Smooth muscle cell (in vitro differentiated cells): ENCODE measurements around the gene MYBPHL. TPM values are rescaled to one million over a fixed set of nuclear protein-coding genes. Genes with fewer than 3 reads are reported as not detected.
A peak's percentile ranks its signal among the peaks of the same experiment; 100 is the strongest.

Experiments used
- DNase-seq: peaks from one replicate; lab custom pipeline; 2025; ENCODE audit not compliant: unreplicated experiment; lab: John Stamatoyannopoulos, UW
- H2AFZ ChIP-seq: fragments of 200-600 bp; sonication (generic); 2 replicates; pipeline ENCODE4 v1.6.0; 2016; ENCODE audit warnings: antibody characterized with exemption, low read depth, mild to moderate bottlenecking
- H3F3A ChIP-seq: fragments of 200-600 bp; sonication (generic); 2 replicates; pipeline ENCODE4 v1.6.0; 2017; ENCODE audit warnings: antibody characterized with exemption, low read depth
- H3K27ac ChIP-seq: fragments of 200-600 bp; sonication (generic); 2 replicates; pipeline ENCODE4 v1.5.1; 2016; ENCODE audit warnings: low read depth, mild to moderate bottlenecking
- H3K27me3 ChIP-seq: fragments of 200-600 bp; sonication (generic); 2 replicates; pipeline ENCODE4 v1.6.1; 2016; ENCODE audit warnings: low read depth, mild to moderate bottlenecking
- H3K36me3 ChIP-seq: fragments of 200-600 bp; sonication (generic); 2 replicates; pipeline ENCODE4 v1.5.1; 2016; ENCODE audit warnings: low read depth
- H3K4me1 ChIP-seq: fragments of 200-600 bp; sonication (generic); 2 replicates; pipeline ENCODE4 v1.5.1; 2016; ENCODE audit warnings: low read depth
- H3K4me2 ChIP-seq: fragments of 200-600 bp; sonication (generic); 2 replicates; pipeline ENCODE4 v1.6.0; 2016; ENCODE audit warnings: mild to moderate bottlenecking
- H3K4me3 ChIP-seq: fragments of 200-600 bp; sonication (generic); 2 replicates; pipeline ENCODE4 v1.5.1; 2016; ENCODE audit warnings: mild to moderate bottlenecking
- H3K79me2 ChIP-seq: fragments of 200-600 bp; sonication (generic); 2 replicates; pipeline ENCODE4 v1.6.0; 2016; ENCODE audit warnings: low read depth, mild to moderate bottlenecking
- H3K9ac ChIP-seq: fragments of 200-600 bp; sonication (generic); 2 replicates; pipeline ENCODE4 v1.6.0; 2016; ENCODE audit warnings: low read depth
- H3K9me3 ChIP-seq: fragments of 200-600 bp; sonication (generic); replicated peaks from 2 replicates; pipeline ENCODE4 v1.5.1; 2016; ENCODE audit warnings: low read depth
- H4K20me1 ChIP-seq: fragments of 200-600 bp; sonication (generic); 2 replicates; pipeline ENCODE4 v1.6.0; 2016; ENCODE audit warnings: low read depth
- WGBS: methylation state at CpG from one replicate; pipeline ENCODE4 v1.1.7; 2016; ENCODE audit warnings: low lambda C conversion rate; 5-methylcytosine and 5-hydroxymethylcytosine counted together
- polyA plus RNA-seq: library from polyadenylated mRNA; unstranded; fragments of >200 nt; fragmentation: Nextera tagmentation; extraction: Ambion mirVana; gene quantifications from 2 replicates; pipeline ENCODE4 v1.2.1, GENCODE V29; 2016
- total RNA-seq: library from RNA; depleted of rRNA; stranded (reverse); fragments of >200 nt; gene quantifications from 2 replicates; pipeline ENCODE4 v1.2.3, GENCODE V29; 2014
- TF ChIP-seq, protein P1 (sequence below): fragments of 200-600 bp; sonication (generic); IDR thresholded peaks from 2 replicates; pipeline ENCODE4 v1.5.1; 2017; ENCODE audit warnings: borderline replicate concordance, mild to moderate bottlenecking, antibody characterized with exemption; ENCODE audit not compliant: insufficient read depth, poor library complexity, severe bottlenecking

The MYBPHL gene
- total and polyA plus RNA-seq, 2 experiments from 2014 or later = not detected

DNA sequence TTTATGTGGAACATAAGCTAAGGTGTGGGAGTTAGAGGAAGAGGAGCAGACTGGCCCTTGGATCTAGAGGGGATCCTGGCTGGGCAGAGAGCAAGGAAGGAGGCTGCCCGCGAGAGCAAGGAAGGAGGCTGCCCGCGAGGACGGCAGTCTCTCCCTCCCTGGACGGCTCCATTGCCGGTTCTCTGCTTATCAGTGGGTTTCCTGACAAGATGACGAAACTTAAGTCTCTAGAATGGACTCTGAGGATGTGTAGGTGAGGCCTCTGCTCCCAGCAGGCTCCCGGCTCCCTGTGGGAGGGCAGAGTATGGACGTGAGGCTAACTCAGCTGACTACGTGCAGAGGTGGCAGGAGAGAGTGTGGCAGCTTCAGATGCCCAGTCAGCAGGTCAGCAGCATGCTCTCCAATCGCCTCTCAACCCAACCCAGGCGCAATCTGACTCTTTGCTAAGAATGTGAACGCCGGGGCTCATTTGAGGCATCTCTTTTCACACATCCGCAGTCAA lies 6.1 kb downstream of the MYBPHL start:
- no peaks in the 10 kb centered on the region for H4K20me1 ChIP-seq
- no peak overlapping the region for H3K27ac ChIP-seq
- TF ChIP-seq, protein P1, sequence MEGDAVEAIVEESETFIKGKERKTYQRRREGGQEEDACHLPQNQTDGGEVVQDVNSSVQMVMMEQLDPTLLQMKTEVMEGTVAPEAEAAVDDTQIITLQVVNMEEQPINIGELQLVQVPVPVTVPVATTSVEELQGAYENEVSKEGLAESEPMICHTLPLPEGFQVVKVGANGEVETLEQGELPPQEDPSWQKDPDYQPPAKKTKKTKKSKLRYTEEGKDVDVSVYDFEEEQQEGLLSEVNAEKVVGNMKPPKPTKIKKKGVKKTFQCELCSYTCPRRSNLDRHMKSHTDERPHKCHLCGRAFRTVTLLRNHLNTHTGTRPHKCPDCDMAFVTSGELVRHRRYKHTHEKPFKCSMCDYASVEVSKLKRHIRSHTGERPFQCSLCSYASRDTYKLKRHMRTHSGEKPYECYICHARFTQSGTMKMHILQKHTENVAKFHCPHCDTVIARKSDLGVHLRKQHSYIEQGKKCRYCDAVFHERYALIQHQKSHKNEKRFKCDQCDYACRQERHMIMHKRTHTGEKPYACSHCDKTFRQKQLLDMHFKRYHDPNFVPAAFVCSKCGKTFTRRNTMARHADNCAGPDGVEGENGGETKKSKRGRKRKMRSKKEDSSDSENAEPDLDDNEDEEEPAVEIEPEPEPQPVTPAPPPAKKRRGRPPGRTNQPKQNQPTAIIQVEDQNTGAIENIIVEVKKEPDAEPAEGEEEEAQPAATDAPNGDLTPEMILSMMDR = no peak
- no peaks in the 10 kb centered on the region for H3K27me3 ChIP-seq
- H3F3A ChIP-seq = peaks cover 4% of the 10 kb centered on the region
- H3K9ac ChIP-seq = no peak overlapping the region
- no peaks in the 10 kb centered on the region for H3K9me3 ChIP-seq
- H2AFZ ChIP-seq = no peak overlapping the region
- no peak for DNase-seq
- H3K4me3 ChIP-seq = no peak overlapping the region
- H3K79me2 ChIP-seq = no peaks in the 10 kb centered on the region
- WGBS = 74% methylated on average over 16 of the region's 16 CpGs
- no peaks in the 10 kb centered on the region for H3K4me1 ChIP-seq
- no peaks in the 10 kb centered on the region for H3K36me3 ChIP-seq
- H3K4me2 ChIP-seq = no peak overlapping the region

GRCh38 chr1:109299558-109300343 lies 7.1 kb downstream of the MYBPHL start:
- TF ChIP-seq, protein P1 = no peak
- Histone ChIP-seq H4K20me1 (no peaks in the 10 kb centered on the region), H2AFZ (no peak overlapping the region), H3K4me1 (no peaks in the 10 kb centered on the region), H3K79me2 (no peaks in the 10 kb centered on the region), H3K4me2 (peak overlapping the region; percentile 40), H3F3A (peaks cover 4% of the 10 kb centered on the region), H3K36me3 (no peaks in the 10 kb centered on the region), H3K27me3 (no peaks in the 10 kb centered on the region), H3K9me3 (no peaks in the 10 kb centered on the region), H3K27ac (peak overlapping the region; percentile 71), H3K4me3 (no peak overlapping the region), H3K9ac (no peak overlapping the region)
- DNase-seq = no peak
- 91% methylated on average over 20 of the region's 20 CpGs for WGBS

DNA sequence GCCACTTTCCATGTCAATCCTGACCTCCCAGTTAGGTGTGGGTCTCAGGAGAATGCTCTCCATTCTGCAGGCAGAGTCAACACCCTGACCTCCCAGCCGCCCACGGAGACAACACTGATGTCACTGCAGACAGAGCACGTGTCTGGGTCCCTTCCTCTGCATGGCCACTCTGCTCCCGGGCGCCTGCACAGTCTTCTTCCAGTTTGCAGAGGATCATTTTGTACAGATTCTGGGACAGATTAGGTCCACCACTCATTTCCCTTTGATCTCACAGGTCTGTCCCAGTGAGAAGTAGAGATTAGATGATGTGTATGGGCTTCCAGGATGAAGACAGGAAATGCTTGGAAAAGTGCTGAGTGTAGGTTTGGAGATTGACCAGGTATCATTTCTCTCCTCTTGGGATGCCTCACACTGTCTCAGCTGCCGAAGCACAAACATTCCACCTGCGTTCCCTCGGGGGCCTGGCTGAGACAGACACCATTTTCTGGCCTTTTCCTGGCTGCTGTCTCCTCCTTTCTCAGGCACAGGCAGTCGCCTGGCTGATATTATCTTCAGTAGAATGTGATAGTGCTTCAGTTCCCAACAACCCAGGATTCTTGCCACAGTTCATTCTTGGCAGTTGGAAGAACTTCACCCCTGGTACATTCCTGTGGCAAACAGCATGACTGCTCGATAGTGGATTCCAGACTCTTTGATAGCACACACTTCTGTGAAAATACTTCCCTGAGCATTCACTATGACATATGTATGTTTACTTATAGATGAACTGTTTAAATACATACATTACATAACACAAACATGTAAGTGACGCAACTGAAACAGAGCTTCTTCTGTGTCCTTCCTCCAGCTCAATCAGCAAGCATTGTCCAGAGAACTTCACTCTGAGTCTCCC lies 7.9 kb downstream of the MYBPHL start:
- 28% methylated on average over 11 of the region's 11 CpGs for WGBS
- H3K4me2 ChIP-seq = peak overlapping the region; percentile 40
- H3K36me3 ChIP-seq = no peaks in the 10 kb centered on the region
- no peak overlapping the region for H3K4me3 ChIP-seq
- no peaks in the 10 kb centered on the region for H3K79me2 ChIP-seq
- peaks cover 4% of the 10 kb centered on the region for H3F3A ChIP-seq
- no peaks in the 10 kb centered on the region for H4K20me1 ChIP-seq
- H3K4me1 ChIP-seq = no peaks in the 10 kb centered on the region
- peak overlapping the region; percentile 71 for H3K27ac ChIP-seq
- TF ChIP-seq, protein P1 = no peak
- peak overlapping the region; percentile 30 for H3K9ac ChIP-seq
- H3K9me3 ChIP-seq = no peaks in the 10 kb centered on the region
- H3K27me3 ChIP-seq = no peaks in the 10 kb centered on the region
- no peak overlapping the region for H2AFZ ChIP-seq
- no peak for DNase-seq
